Mucosa of gallbladder (tissue), 1 donor: Measurements from ENCODE around the gene MCUR1. TPM values are rescaled to one million over a fixed set of nuclear protein-coding genes. Genes with fewer than 3 reads are reported as not detected.

Source experiments
- total RNA-seq: library from RNA; stranded (reverse); gene quantifications from one replicate; pipeline ENCODE4 v1.2.1, GENCODE V29; 2021
- donor health status: DM: no; HTN: no; CAD: no.

MCUR1 gene
- total RNA-seq, 1 donor from 2014 or later: 18.1 TPM

Other genes starting within 250 kb of the MCUR1 start
- gene SIRT5, start 240.0 kb downstream of the MCUR1 start, total RNA-seq: 15.2 TPM
- 54.5 TPM for gene NOL7, start 199.2 kb downstream of the MCUR1 start, total RNA-seq
- gene RANBP9, start 102.7 kb downstream of the MCUR1 start, total RNA-seq: 43.6 TPM
- gene RNF182, start 110.4 kb upstream of the MCUR1 start, total RNA-seq: 0.14 TPM